ENCODE measurements around the gene ADGRA3.

DNA sequence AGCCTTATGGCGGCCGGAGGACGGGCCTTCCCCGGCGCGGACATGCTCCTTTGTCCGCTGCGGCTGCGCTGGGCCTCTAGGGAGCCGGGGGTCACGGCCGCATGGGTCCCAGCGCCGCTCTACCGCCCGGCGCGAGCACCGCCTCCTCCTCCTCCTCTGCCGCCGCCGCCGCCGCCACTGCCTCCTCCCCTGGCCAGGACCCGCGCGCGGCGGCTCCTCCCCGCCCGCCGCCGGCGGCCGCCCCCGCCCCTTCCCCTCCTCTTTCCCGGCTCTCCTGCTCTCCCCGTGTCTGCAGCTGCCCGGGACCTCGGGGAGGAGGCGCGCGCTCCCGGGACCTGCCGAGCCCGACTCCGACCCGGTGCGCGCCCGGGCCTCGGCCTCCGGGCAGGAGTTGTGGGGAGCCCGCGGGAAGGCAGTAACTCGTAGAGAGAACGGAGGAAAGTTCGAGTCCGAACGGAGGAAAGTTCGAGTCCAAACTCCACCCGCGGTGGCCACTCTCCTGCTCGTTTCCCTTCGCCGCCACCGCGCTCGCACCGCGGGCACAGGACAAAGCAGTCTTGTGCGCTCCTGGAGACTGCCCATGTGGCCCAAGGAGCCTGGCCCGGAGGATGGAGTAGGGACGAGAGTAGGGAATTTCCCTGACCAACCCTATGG lies at the start of gene ADGRA3:
- TF ChIP-seq, protein P1, sequence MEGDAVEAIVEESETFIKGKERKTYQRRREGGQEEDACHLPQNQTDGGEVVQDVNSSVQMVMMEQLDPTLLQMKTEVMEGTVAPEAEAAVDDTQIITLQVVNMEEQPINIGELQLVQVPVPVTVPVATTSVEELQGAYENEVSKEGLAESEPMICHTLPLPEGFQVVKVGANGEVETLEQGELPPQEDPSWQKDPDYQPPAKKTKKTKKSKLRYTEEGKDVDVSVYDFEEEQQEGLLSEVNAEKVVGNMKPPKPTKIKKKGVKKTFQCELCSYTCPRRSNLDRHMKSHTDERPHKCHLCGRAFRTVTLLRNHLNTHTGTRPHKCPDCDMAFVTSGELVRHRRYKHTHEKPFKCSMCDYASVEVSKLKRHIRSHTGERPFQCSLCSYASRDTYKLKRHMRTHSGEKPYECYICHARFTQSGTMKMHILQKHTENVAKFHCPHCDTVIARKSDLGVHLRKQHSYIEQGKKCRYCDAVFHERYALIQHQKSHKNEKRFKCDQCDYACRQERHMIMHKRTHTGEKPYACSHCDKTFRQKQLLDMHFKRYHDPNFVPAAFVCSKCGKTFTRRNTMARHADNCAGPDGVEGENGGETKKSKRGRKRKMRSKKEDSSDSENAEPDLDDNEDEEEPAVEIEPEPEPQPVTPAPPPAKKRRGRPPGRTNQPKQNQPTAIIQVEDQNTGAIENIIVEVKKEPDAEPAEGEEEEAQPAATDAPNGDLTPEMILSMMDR (conservative IDR thresholded peaks at IDR 0.05; ENCODE audit: low read depth, low read length) = no peak
- no peak for TF ChIP-seq EZH2 (IDR thresholded peaks at IDR 0.05; ENCODE audit: borderline replicate concordance, low read depth, low read length, poor library complexity, severe bottlenecking)

Measured in A673 (cell line).